ENCODE data around the gene KAT2B. TPM values are rescaled to one million over a fixed set of nuclear protein-coding genes. Genes with fewer than 3 reads are reported as not detected.

Gene KAT2B
- total and polyA plus RNA-seq, 8 donors, result 8.2 to 21.6 (median 14.9) TPM

- Histone ChIP-seq H3K4me3 (no peak overlapping the region), H3K27me3 (no peaks in the 10 kb centered on the region), H3K36me3 (no peaks in the 10 kb centered on the region), H3K9me3 (no peaks in the 10 kb centered on the region), H3K4me1 (peaks cover 0 to 8% (median 5%) of the 10 kb centered on the region in 3 donors), H3K27ac (no peak overlapping the region)
- ATAC-seq (no peak), FAIRE-seq (no peak), DNase-seq (no peak)
- WGBS, 2 donors, result 64 to 65% methylated on average over 5 of the region's 5 CpGs
- TF ChIP-seq, protein P1, sequence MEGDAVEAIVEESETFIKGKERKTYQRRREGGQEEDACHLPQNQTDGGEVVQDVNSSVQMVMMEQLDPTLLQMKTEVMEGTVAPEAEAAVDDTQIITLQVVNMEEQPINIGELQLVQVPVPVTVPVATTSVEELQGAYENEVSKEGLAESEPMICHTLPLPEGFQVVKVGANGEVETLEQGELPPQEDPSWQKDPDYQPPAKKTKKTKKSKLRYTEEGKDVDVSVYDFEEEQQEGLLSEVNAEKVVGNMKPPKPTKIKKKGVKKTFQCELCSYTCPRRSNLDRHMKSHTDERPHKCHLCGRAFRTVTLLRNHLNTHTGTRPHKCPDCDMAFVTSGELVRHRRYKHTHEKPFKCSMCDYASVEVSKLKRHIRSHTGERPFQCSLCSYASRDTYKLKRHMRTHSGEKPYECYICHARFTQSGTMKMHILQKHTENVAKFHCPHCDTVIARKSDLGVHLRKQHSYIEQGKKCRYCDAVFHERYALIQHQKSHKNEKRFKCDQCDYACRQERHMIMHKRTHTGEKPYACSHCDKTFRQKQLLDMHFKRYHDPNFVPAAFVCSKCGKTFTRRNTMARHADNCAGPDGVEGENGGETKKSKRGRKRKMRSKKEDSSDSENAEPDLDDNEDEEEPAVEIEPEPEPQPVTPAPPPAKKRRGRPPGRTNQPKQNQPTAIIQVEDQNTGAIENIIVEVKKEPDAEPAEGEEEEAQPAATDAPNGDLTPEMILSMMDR (IDR thresholded peaks at IDR 0.05), result no peak
- intact Hi-C loops (cut with DNase I), result no loop called here
Observed at GRCh38 chr3:20190991-20191390, 150.7 kb downstream of the KAT2B start.

DNA sequence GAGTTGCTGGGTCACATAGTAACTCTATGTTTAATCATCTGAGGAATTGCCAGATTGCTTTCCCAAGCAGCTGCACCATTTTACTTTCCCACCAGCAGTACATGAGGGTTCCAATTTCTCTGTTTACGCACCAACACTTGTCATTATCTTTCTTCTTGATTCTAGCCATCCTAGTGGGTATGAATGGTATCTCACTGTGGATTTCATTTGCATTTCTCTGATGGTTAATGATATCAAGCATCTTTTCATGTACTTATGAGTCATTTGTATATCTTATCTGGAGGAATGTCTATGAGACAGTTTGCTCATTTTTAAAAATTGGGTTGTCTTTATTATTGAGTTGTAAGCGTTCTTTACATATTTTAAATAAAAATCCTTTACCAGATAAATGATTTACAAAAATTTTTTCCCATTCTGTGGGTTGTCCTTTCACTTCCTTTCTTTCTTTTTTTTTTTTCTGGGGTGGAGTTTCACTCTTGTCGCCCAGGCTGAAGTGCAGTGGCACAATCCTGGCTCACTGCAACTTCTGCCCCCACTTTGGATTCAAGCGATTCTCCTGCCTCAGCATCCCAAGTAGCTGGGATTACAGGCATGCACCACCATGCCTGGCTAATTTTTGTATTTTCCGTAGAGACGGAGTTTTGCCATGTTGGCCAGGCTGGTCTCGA, 154.7 kb downstream of the KAT2B start:
- no peaks in the 10 kb centered on the region for H3K36me3 ChIP-seq
- no peaks in the 10 kb centered on the region for H3K4me1 ChIP-seq
- H3K27ac ChIP-seq, result no peak overlapping the region
- 93 to 96% methylated on average over 7 of the region's 7 CpGs for WGBS, 2 donors
- TF ChIP-seq, protein P1 (IDR thresholded peaks at IDR 0.05), result no peak
- FAIRE-seq (no peak), ATAC-seq (no peak), DNase-seq (no peak)
- H3K4me3 ChIP-seq, result no peak overlapping the region
- H3K9me3 ChIP-seq, result no peaks in the 10 kb centered on the region
- intact Hi-C loops (cut with DNase I), result no loop called here
- H3K27me3 ChIP-seq, result no peaks in the 10 kb centered on the region

DNA sequence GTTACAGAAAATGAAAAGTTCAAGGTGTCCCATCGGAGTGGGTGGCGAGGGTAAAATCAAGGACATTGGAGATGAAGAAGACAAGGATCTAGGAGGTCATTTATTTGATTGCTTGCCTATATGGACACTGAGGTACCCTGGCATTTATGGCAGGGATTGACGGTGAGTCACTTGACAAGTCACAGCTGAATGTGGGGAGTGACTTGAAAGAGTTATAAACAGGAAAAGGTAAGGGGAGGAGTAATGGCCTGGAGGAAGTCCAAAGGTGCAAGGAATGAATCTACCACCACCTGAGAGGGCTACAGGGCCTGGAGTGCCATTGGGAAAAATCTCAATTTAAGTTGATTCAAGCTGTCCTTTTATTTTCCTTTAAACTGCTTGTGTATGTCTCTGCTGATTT, 157.5 kb downstream of the KAT2B start:
- H3K27me3 ChIP-seq, result no peaks in the 10 kb centered on the region
- FAIRE-seq, result no peak
- no peak for DNase-seq
- H3K4me1 ChIP-seq, result no peaks in the 10 kb centered on the region
- TF ChIP-seq, protein P1 (IDR thresholded peaks at IDR 0.05), result no peak
- intact Hi-C loops (cut with DNase I), result no loop called here
- ATAC-seq, result no peak
- no peak overlapping the region for H3K27ac ChIP-seq
- no peak overlapping the region for H3K4me3 ChIP-seq
- WGBS, 2 donors, result 90 to 92% methylated on average over 3 of the region's 3 CpGs
- no peaks in the 10 kb centered on the region for H3K36me3 ChIP-seq
- no peaks in the 10 kb centered on the region for H3K9me3 ChIP-seq

GRCh38 chr3:20201143-20201542, 160.9 kb downstream of the KAT2B start:
- intact Hi-C loops (cut with DNase I), result no loop called here
- no peak overlapping the region for H3K27ac ChIP-seq

More at GRCh38 chr3:20201143-20201542, 160.9 kb downstream of the KAT2B start:
- Histone ChIP-seq H3K9me3 (no peaks in the 10 kb centered on the region), H3K27me3 (no peaks in the 10 kb centered on the region), H3K36me3 (no peaks in the 10 kb centered on the region), H3K4me3 (no peak overlapping the region), H3K4me1 (no peaks in the 10 kb centered on the region)
- ATAC-seq, result no peak
- TF ChIP-seq, protein P1 (IDR thresholded peaks at IDR 0.05), result no peak
- FAIRE-seq, result no peak
- no peak for DNase-seq

Small RNAs within 50 kb of the gene (microRNA-seq; reads per million reads assigned to microRNA genes)
- 0 to 0.29 reads per million in 2 donors for gene MIR3135A

Other genes starting within 250 kb of the KAT2B start
- gene EFHB, start 106.2 kb upstream of the KAT2B start, total RNA-seq, result under 1 TPM in 3 of 6 donors, not detected in 3; 0.12 to 0.60 (median 0.28) TPM
- gene EFHB, start 106.2 kb upstream of the KAT2B start, polyA plus RNA-seq, result 1 to 10 TPM in 1 of 2 donors, under 1 TPM in 1; 0.09 to 2.3 TPM
- 10 to 100 TPM; 18.5 to 30.2 (median 21.6) TPM for gene RAB5A, start 93.3 kb upstream of the KAT2B start, total RNA-seq
- 10 to 100 TPM; 16.0 to 21.8 TPM for gene RAB5A, start 93.3 kb upstream of the KAT2B start, polyA plus RNA-seq
- not detected for gene PP2D1, start 28.2 kb upstream of the KAT2B start, total RNA-seq
- not detected for gene PP2D1, start 28.2 kb upstream of the KAT2B start, polyA plus RNA-seq
- gene SGO1, start 145.8 kb downstream of the KAT2B start, total RNA-seq, result under 1 TPM in 4 of 6 donors, not detected in 2; 0.14 to 0.69 (median 0.29) TPM
- under 1 TPM; 0.09 to 0.11 TPM for gene SGO1, start 145.8 kb downstream of the KAT2B start, polyA plus RNA-seq